ENCODE data around the gene MAP3K4. TPM values are rescaled to one million over a fixed set of nuclear protein-coding genes. Genes with fewer than 3 reads are reported as not detected.

Gene MAP3K4
- total RNA-seq, 1 experiment from 2014 or later: 54.3 TPM

DNA sequence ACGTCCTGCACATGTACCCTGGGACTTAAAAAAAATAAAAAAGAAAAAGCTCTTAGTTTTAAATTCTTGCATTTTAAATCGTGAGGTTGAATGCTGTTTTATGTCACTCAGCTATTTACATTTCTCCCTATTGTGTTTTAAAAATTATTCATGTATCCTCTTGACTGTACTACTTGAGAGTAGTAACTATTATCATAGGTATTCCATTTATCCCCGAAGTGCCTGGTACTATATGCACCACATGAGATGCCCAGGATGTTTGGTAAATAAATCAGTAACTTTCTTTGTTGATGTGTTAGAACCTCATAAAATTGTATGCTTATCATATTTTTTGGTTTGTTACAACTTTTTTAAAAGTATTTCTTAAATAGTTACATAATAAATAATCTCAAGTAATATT is 18.4 kb downstream of the MAP3K4 start:
- no peak overlapping the region for H3K14ac ChIP-seq (ENCODE audit: insufficient read depth, low read length)
- H3K27me3 ChIP-seq (ENCODE audit: insufficient read depth, low read length): no peaks in the 10 kb centered on the region
- H3K23me2 ChIP-seq (ENCODE audit: insufficient read length, low read depth, low read length, poor library complexity, severe bottlenecking): peaks cover 2% of the 10 kb centered on the region
- no peaks in the 10 kb centered on the region for H3K9me3 ChIP-seq (ENCODE audit: control insufficient read depth, low read depth, low read length)
- Mint-ChIP-seq H3K27me3 (ENCODE audit: low read depth) (no peaks in the 10 kb centered on the region), H3K36me3 (ENCODE audit: insufficient read depth in 1 of 3, low read depth in 3 of 3) (peaks cover 0 to 8% (median 7%) of the 10 kb centered on the region in 3 experiments; a peak in 5 of 7 replicates), H3K4me1 (peaks cover 51 to 56% of the 10 kb centered on the region in 2 experiments), H3K27ac (peak overlapping the region in 1 of 3 experiments; percentile 46; a peak in 1 of 7 replicates), H3K4me3 (no peak overlapping the region), H3K9me3 (no peaks in the 10 kb centered on the region)
- H3K4ac ChIP-seq (ENCODE audit: low read depth, low read length): no peak overlapping the region
- H2BK12ac ChIP-seq (ENCODE audit: insufficient read length, low read depth, low read length): no peak overlapping the region
- H3T11ph ChIP-seq (ENCODE audit: low read length): no peak overlapping the region
- no peak overlapping the region for H2BK120ac ChIP-seq (ENCODE audit: low read depth, low read length, poor library complexity, severe bottlenecking)
- no peak overlapping the region for H2AFZ ChIP-seq (ENCODE audit: low read length)
- H4K8ac ChIP-seq (replicated peaks; ENCODE audit: insufficient read length, low read depth, low read length): no peak overlapping the region
- H3K9ac ChIP-seq (ENCODE audit: extremely low read depth, insufficient read length, low read length): no peak overlapping the region
- H3K27ac ChIP-seq (ENCODE audit: insufficient read length, low read depth, low read length): no peak overlapping the region
- no peak for DNase-seq
- TF ChIP-seq, protein P1, sequence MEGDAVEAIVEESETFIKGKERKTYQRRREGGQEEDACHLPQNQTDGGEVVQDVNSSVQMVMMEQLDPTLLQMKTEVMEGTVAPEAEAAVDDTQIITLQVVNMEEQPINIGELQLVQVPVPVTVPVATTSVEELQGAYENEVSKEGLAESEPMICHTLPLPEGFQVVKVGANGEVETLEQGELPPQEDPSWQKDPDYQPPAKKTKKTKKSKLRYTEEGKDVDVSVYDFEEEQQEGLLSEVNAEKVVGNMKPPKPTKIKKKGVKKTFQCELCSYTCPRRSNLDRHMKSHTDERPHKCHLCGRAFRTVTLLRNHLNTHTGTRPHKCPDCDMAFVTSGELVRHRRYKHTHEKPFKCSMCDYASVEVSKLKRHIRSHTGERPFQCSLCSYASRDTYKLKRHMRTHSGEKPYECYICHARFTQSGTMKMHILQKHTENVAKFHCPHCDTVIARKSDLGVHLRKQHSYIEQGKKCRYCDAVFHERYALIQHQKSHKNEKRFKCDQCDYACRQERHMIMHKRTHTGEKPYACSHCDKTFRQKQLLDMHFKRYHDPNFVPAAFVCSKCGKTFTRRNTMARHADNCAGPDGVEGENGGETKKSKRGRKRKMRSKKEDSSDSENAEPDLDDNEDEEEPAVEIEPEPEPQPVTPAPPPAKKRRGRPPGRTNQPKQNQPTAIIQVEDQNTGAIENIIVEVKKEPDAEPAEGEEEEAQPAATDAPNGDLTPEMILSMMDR (conservative IDR thresholded peaks at IDR 0.05): no peak
- no peak overlapping the region for H2AK5ac ChIP-seq (ENCODE audit: insufficient read length, low read length)
- no peak overlapping the region for H2BK20ac ChIP-seq (ENCODE audit: low read depth, low read length, poor library complexity, severe bottlenecking)
- WGBS (ENCODE audit: extremely low coverage, insufficient read length, low lambda C conversion rate): no CpG with 5 or more reads among the region's 3 CpGs
- H3K79me1 ChIP-seq (ENCODE audit: insufficient read depth, low read depth, low read length, poor library complexity, severe bottlenecking): no peaks in the 10 kb centered on the region
- peaks cover 2% of the 10 kb centered on the region; the same call in 1 of the 2 replicates for H3K79me2 ChIP-seq (ENCODE audit: insufficient read depth, low read length)
- no peak overlapping the region for H3K56ac ChIP-seq (ENCODE audit: insufficient read length, low read depth, low read length)
- H2BK5ac ChIP-seq (ENCODE audit: insufficient read length, low read length): no peak overlapping the region
- no peak overlapping the region for H3K18ac ChIP-seq (ENCODE audit: insufficient read length, low read depth, low read length)
- H4K91ac ChIP-seq (ENCODE audit: insufficient read length, low read depth, low read length): no peak overlapping the region
- H3K4me2 ChIP-seq (ENCODE audit: insufficient read depth, insufficient read length, low read length): no peak overlapping the region
- H3K4me1 ChIP-seq (ENCODE audit: insufficient read depth, low read length): 0 out of 2 replicates have a peak, but pooled peaks cover 4% of the 10 kb centered on the region
- no peak overlapping the region for H2BK15ac ChIP-seq (ENCODE audit: low read depth, low read length)
- H3K23ac ChIP-seq (ENCODE audit: insufficient read length, low read depth, low read length): no peak overlapping the region
- no peaks in the 10 kb centered on the region for H4K20me1 ChIP-seq (ENCODE audit: control insufficient read depth, insufficient read depth, insufficient read length)
- H4K5ac ChIP-seq (ENCODE audit: insufficient read length, low read depth, low read length): no peak overlapping the region
